GM19025 (cell line): Measurements from ENCODE around the gene KRT15.

Experiments used
- ATAC-seq: cut with Tn5 transposase; IDR thresholded peaks from one replicate; pipeline ENCODE4 v1.9.1; 2021; ENCODE audit warnings: mild to moderate bottlenecking, low read depth, moderate library complexity; ENCODE audit not compliant: unreplicated experiment

Gene KRT15

GRCh38 chr17:41484920-41485904 is 33.5 kb downstream of the KRT15 start:
- no peak for ATAC-seq

- ATAC-seq = no peak
Measured at GRCh38 chr17:41483991-41484826, 34.5 kb downstream of the KRT15 start.

GRCh38 chr17:41483531-41483930 is 35.2 kb downstream of the KRT15 start:
- ATAC-seq = no peak

- ATAC-seq = no peak
Measured at GRCh38 chr17:41481036-41481435, 37.7 kb downstream of the KRT15 start, which contains the start of gene KRT35. KRT35 (minus strand) TSS chr17:41481151; CDS start chr17:41481097, 54 bp downstream.

- no peak for ATAC-seq
Measured at GRCh38 chr17:41480581-41480980, 38.1 kb downstream of the KRT15 start.

GRCh38 chr17:41480136-41480535 is 38.6 kb downstream of the KRT15 start:
- no peak for ATAC-seq

- no peak for ATAC-seq
Measured at GRCh38 chr17:41478237-41478636, 40.5 kb downstream of the KRT15 start.

GRCh38 chr17:41476866-41477815 is 41.5 kb downstream of the KRT15 start:
- ATAC-seq = no peak

GRCh38 chr17:41475421-41475820 is 43.3 kb downstream of the KRT15 start:
- ATAC-seq = no peak

GRCh38 chr17:41474863-41475262 is 43.8 kb downstream of the KRT15 start:
- ATAC-seq = no peak

- ATAC-seq = no peak
Measured at GRCh38 chr17:41468346-41468745, 50.3 kb downstream of the KRT15 start.

GRCh38 chr17:41467561-41467960 is 51.1 kb downstream of the KRT15 start:
- ATAC-seq = no peak

- ATAC-seq = no peak
Measured at GRCh38 chr17:41466988-41467387, 51.7 kb downstream of the KRT15 start, which contains the start of gene KRT32. KRT32 (minus strand) TSS chr17:41467386; CDS start chr17:41467325, 61 bp downstream.

GRCh38 chr17:41464682-41465081 is 54.0 kb downstream of the KRT15 start:
- ATAC-seq = no peak

GRCh38 chr17:41464173-41464572 is 54.5 kb downstream of the KRT15 start:
- no peak for ATAC-seq

- ATAC-seq = no peak
Measured at GRCh38 chr17:41463746-41464145, 54.9 kb downstream of the KRT15 start.
